Hepatocyte (in vitro differentiated cells): ENCODE results near the gene CPED1. TPM values are rescaled to one million over a fixed set of nuclear protein-coding genes. Genes with fewer than 3 reads are reported as not detected.

Experiments
- DNase-seq: peaks from one replicate; pipeline ENCODE4 v3.0.0-alpha.2; 2016; ENCODE audit warnings: low spot score
- H2AFZ ChIP-seq: fragments of 200-600 bp; sonication (generic); 2 replicates; pipeline ENCODE4 v1.6.0; 2016; ENCODE audit warnings: antibody characterized with exemption, mild to moderate bottlenecking
- H3K27ac ChIP-seq: fragments of 200-600 bp; sonication (generic); 2 replicates; pipeline ENCODE4 v1.5.1; 2016; ENCODE audit warnings: mild to moderate bottlenecking
- H3K27me3 ChIP-seq: fragments of 200-600 bp; sonication (generic); 2 replicates; pipeline ENCODE4 v1.6.1; 2016
- H3K36me3 ChIP-seq: fragments of 200-600 bp; sonication (generic); replicated peaks from 2 replicates; pipeline ENCODE4 v1.5.1; 2016; ENCODE audit warnings: low read depth; ENCODE audit not compliant: insufficient read depth
- H3K4me1 ChIP-seq: fragments of 200-600 bp; sonication (generic); 2 replicates; pipeline ENCODE4 v1.5.1; 2016; ENCODE audit warnings: mild to moderate bottlenecking, moderate library complexity; ENCODE audit not compliant: insufficient read depth
- H3K4me2 ChIP-seq: fragments of 200-600 bp; sonication (generic); 2 replicates; pipeline ENCODE4 v1.6.0; 2016
- H3K4me3 ChIP-seq: fragments of 200-600 bp; sonication (generic); 2 replicates; pipeline ENCODE4 v1.5.1; 2016; ENCODE audit warnings: mild to moderate bottlenecking
- H3K79me2 ChIP-seq: fragments of 200-600 bp; sonication (generic); 2 replicates; pipeline ENCODE4 v1.6.0; 2017; ENCODE audit warnings: mild to moderate bottlenecking
- H3K9me2 ChIP-seq: fragments of 200-600 bp; sonication (generic); replicated peaks from 2 replicates; pipeline ENCODE4 v1.6.0; 2017; ENCODE audit warnings: mild to moderate bottlenecking; ENCODE audit not compliant: insufficient read depth
- H3K9me3 ChIP-seq: fragments of 200-600 bp; sonication (generic); 2 replicates; pipeline ENCODE4 v1.5.1; 2016; ENCODE audit warnings: low read depth, mild to moderate bottlenecking
- H4K20me1 ChIP-seq: fragments of 200-600 bp; sonication (generic); 2 replicates; pipeline ENCODE4 v1.6.0; 2016; ENCODE audit warnings: mild to moderate bottlenecking; ENCODE audit not compliant: insufficient read depth, poor library complexity, severe bottlenecking
- EZH2 ChIP-seq: fragments of 200-600 bp; sonication (generic); IDR thresholded peaks from 2 replicates; pipeline ENCODE4 v1.6.1; 2016; ENCODE audit warnings: antibody characterized with exemption, mild to moderate bottlenecking, borderline replicate concordance
- EZH2phosphoT487 ChIP-seq: fragments of 200-600 bp; sonication (generic); IDR thresholded peaks from one replicate; pipeline ENCODE4 v1.6.1; 2018; ENCODE audit warnings: antibody characterized with exemption, mild to moderate bottlenecking, low read depth, moderate library complexity; ENCODE audit not compliant: unreplicated experiment, severe bottlenecking
- WGBS: methylation state at CpG from one replicate; pipeline ENCODE4 v1.1.6; 2016; ENCODE audit warnings: low lambda C conversion rate; ENCODE audit errors: missing lambda C conversion rate; 5-methylcytosine and 5-hydroxymethylcytosine counted together
- polyA plus RNA-seq: library from polyadenylated mRNA; unstranded; fragments of >200 nt; fragmentation: Nextera tagmentation; extraction: Ambion mirVana; gene quantifications from 2 replicates; pipeline ENCODE4 v1.2.1, GENCODE V29; 2016
- total RNA-seq: library from RNA; depleted of rRNA; stranded (reverse); fragments of >200 nt; gene quantifications from 2 replicates; pipeline ENCODE4 v1.2.3, GENCODE V29; 2014
- TF ChIP-seq, protein P1 (sequence below): fragments of 200-600 bp; sonication (generic); IDR thresholded peaks from 2 replicates; pipeline ENCODE4 v1.5.1; 2016; ENCODE audit warnings: antibody characterized with exemption, mild to moderate bottlenecking; ENCODE audit not compliant: poor library complexity

CPED1 gene
- total and polyA plus RNA-seq, 2 experiments from 2014 or later = 10.1 to 30.5 TPM

DNA sequence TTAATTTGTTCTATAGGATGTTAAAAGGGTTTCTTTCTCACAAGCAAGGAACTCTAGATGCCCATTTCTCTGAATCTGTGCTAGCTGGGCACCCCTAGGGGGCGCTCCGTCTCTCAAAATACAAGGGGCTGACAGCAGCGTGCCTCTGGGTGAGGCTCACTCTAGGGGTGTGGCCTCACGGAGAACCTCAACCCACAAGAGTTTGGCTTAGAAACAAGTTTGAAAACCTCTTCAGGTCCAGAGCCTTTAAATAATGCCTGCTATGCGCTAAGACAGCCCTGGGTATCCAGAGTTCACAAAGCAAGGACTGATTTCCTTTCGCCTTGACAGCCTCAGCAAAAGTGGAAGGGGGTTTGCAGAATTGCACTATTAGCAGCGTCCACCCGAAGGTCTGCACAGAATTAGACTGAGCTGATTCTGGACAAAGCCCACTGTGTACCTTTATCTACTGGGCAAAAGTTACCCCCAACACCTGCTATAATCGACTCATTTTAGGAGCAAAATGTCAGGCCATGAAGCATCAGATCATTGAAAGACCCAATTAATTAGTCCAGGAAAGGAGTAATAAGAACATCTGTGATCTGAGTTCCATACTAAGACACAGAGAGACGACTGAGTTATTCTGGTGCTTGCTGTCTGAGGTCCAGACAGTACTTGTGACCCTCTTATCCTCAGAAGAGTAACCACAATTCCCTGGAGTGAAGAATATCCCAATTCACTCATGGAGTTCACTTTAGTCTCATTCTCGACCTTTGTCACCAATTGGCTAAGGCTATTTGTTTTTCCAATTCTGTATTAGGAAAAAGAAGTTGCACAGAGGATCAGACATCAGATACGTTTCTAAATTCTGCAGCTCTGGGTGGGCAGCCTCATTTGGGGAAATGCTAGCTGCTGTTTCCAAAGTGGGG is 574 bp upstream of the CPED1 start:
- no peaks in the 10 kb centered on the region for H3K9me2 ChIP-seq
- peaks cover 21% of the 10 kb centered on the region for H3K79me2 ChIP-seq
- H3K9me3 ChIP-seq = no peaks in the 10 kb centered on the region
- H2AFZ ChIP-seq = peak overlapping the region; percentile 43
- H4K20me1 ChIP-seq = no peaks in the 10 kb centered on the region
- TF ChIP-seq, protein P1, sequence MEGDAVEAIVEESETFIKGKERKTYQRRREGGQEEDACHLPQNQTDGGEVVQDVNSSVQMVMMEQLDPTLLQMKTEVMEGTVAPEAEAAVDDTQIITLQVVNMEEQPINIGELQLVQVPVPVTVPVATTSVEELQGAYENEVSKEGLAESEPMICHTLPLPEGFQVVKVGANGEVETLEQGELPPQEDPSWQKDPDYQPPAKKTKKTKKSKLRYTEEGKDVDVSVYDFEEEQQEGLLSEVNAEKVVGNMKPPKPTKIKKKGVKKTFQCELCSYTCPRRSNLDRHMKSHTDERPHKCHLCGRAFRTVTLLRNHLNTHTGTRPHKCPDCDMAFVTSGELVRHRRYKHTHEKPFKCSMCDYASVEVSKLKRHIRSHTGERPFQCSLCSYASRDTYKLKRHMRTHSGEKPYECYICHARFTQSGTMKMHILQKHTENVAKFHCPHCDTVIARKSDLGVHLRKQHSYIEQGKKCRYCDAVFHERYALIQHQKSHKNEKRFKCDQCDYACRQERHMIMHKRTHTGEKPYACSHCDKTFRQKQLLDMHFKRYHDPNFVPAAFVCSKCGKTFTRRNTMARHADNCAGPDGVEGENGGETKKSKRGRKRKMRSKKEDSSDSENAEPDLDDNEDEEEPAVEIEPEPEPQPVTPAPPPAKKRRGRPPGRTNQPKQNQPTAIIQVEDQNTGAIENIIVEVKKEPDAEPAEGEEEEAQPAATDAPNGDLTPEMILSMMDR = peak; percentile 97
- no peak for TF ChIP-seq EZH2
- peak; percentile 95 for DNase-seq
- 12% methylated on average over 12 of the region's 12 CpGs for WGBS
- H3K27me3 ChIP-seq = no peaks in the 10 kb centered on the region
- peak overlapping the region; percentile 86 for H3K4me2 ChIP-seq
- peak overlapping the region; percentile 89 for H3K27ac ChIP-seq
- H3K36me3 ChIP-seq = no peaks in the 10 kb centered on the region
- H3K4me1 ChIP-seq = no peaks in the 10 kb centered on the region
- peak overlapping the region; percentile 29 for H3K4me3 ChIP-seq

DNA sequence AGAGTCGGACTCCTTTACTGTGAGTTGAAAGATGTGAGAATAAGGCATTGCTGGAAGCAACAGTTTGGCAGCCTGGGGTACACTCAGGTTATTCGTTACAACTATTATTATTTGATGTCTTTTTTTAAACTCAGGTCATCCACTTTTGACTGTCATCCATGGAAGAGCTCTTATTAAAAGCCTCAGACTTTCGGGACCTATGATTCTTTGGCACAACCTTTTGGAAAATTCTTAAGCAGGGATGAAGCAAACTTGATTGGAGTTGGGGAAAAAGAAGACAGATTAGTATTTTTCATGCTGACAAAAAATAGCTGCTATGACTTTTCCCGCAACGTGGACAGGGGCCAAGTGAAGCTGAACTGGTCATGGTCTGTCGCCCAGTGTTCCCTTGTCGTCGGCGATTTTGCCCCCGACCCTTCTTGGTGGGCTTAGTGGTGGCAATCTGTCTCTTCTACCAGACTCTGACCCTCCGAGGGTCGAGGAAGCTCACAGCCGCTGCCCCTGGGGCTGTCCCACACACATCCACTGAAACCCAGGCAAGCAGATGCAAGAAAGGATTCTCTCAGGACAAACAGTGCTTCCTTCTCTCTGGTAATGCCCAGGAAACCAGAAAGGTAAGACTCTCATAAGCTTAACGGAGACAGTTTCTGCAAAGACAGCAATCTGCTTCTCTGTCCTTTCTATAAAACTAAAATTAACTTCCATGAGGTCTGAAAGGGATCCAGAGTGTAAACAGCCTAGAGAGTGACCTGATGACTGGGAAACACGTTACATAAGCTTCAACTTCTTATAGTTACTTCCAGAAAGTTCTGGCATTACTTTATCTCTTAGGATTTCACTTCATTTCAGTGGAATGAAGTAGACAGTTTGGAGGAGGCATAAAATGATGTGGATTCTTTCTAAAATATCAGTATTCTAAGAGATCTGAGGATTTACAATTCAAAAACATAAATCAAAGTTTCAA is 1.0 kb downstream of the CPED1 start:
- Histone ChIP-seq H3K4me3 (peak overlapping the region; percentile 20), H3K27ac (peak overlapping the region; percentile 89), H3K27me3 (no peaks in the 10 kb centered on the region), H4K20me1 (no peaks in the 10 kb centered on the region), H3K9me2 (no peaks in the 10 kb centered on the region), H3K4me1 (peaks cover 3% of the 10 kb centered on the region), H2AFZ (peak overlapping the region; percentile 43), H3K36me3 (no peaks in the 10 kb centered on the region), H3K79me2 (peaks cover 27% of the 10 kb centered on the region), H3K4me2 (peak overlapping the region; percentile 86), H3K9me3 (no peaks in the 10 kb centered on the region)
- whole genome bisulfite sequencing = 53% methylated on average over 15 of the region's 15 CpGs
- TF ChIP-seq EZH2 = no peak
- no peak for DNase-seq

DNA sequence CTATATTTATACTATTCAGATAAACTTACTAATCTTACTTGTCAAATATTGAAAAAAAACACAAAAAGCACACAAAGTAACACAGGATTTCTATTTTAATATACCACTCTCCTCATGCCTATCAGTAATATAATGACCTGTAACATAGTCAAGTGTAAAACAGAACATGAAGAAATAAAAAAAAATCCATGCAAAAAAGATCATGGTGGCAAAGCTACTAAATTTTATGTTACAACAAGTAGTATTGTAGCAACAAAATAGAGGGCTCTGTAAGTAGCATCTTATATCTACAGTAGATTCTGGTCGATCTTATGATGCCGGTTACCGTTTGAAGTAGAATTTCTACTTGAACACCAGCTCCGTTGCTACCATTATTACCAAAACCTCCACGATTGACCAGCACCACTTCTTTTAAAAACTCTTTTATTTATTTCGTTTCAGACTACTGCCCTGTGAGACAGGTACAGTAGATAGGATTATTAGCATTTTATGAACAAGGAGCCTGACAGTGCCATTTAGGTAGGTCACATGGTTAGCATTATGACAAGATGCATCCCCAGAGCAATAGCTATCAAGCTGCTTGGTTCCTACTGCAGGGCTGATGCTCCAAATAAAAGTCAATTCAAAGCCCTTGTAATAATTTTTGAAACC is 2.1 kb downstream of the CPED1 start:
- Histone ChIP-seq H2AFZ (no peak overlapping the region), H4K20me1 (no peaks in the 10 kb centered on the region), H3K79me2 (peaks cover 34% of the 10 kb centered on the region), H3K4me1 (peaks cover 3% of the 10 kb centered on the region), H3K27me3 (no peaks in the 10 kb centered on the region), H3K27ac (peak overlapping the region; percentile 89), H3K4me3 (peak overlapping the region; percentile 11), H3K9me2 (no peaks in the 10 kb centered on the region), H3K4me2 (peak overlapping the region; percentile 86), H3K36me3 (no peaks in the 10 kb centered on the region), H3K9me3 (no peaks in the 10 kb centered on the region)
- no peak for DNase-seq
- TF ChIP-seq EZH2 = no peak
- TF ChIP-seq, protein P1 = no peak
- no peak for TF ChIP-seq EZH2phosphoT487
- 59% methylated on average over 6 of the region's 6 CpGs for WGBS
